Gastrocnemius medialis (tissue), 4 donors: ENCODE results near the gene ST6GALNAC6. TPM values are rescaled to one million over a fixed set of nuclear protein-coding genes. Genes with fewer than 3 reads are reported as not detected.

Experiments
- ATAC-seq, 2 donors: fragments of 150-250 bp; one replicate each; pipeline ENCODE4 v1.9.1; 2016
- DNase-seq, 2 donors: peaks; one replicate each; pipeline ENCODE4 v3.0.0-alpha.2; 2019
- H3K27ac ChIP-seq, 4 donors: fragments of 200-600 bp; sonication (generic); 1 replicate in 1 of 4; 2 replicates in 3 of 4; pipeline ENCODE4 v1.5.1; 2016 to 2018; ENCODE audit warnings: mild to moderate bottlenecking in 2 of 4, moderate library complexity in 1 of 4
- H3K27me3 ChIP-seq, 3 donors: fragments of 200-600 bp; sonication (generic) in 2 of 3; 1 replicate in 1 of 3; 2 replicates in 2 of 3; pipeline versions ENCODE4 v1.5.1 to v1.6.0; 2016 to 2019; ENCODE audit warnings: mild to moderate bottlenecking in 1 of 3, moderate library complexity in 1 of 3
- H3K36me3 ChIP-seq, 2 donors: fragments of 200-600 bp; sonication (generic) in 1 of 2; one replicate each; pipeline ENCODE4 v1.5.1; 2017 to 2018
- H3K4me1 ChIP-seq, 2 donors: fragments of 200-600 bp; sonication (generic) in 1 of 2; one replicate each; pipeline ENCODE4 v1.5.1; 2016 to 2017; ENCODE audit warnings: mild to moderate bottlenecking in 2 of 2
- H3K4me3 ChIP-seq, 4 donors: fragments of 200-600 bp; sonication (generic) in 3 of 4; 1 replicate in 1 of 4; 2 replicates in 3 of 4; pipeline ENCODE4 v1.5.1; 2016 to 2019; ENCODE audit warnings: mild to moderate bottlenecking in 2 of 4
- H3K9me3 ChIP-seq, 3 donors: fragments of 200-600 bp; sonication (generic) in 2 of 3; 1 replicate in 1 of 3; 2 replicates in 2 of 3; pipeline ENCODE4 v1.5.1; 2016 to 2019
- POLR2A ChIP-seq, 2 donors: fragments of 450-650 bp; IDR thresholded peaks; one replicate each; pipeline ENCODE4 v1.6.1; 2017; ENCODE audit warnings: antibody characterized with exemption in 2 of 2, mild to moderate bottlenecking in 2 of 2, moderate library complexity in 2 of 2
- in situ Hi-C, 4 donors: fragments of 200-750 bp; cut with MboI; loops; one replicate each; pipeline versions ENCODE4 v1.15.0 to v1.8.0; 2017; ENCODE audit warnings: low sequenced_read_pairs in 4 of 4
- intact Hi-C: fragments of 100-400 bp; cut with DNase I; formaldehyde crosslinking; loops from one replicate; pipeline ENCODE4 v1.15.1; 2023; ENCODE audit warnings: low total_unique reads
- total RNA-seq, 4 donors: library from RNA; depleted of rRNA; stranded (reverse); fragments of >200 nt; gene quantifications; one replicate each; pipeline versions ENCODE4 v1.1.0 to v1.2.3, GENCODE V29; 2016
- TF ChIP-seq, protein P1 (sequence below), 5 experiments: fragments of 450-650 bp in 3 of 5; fragments of 200-600 bp in 2 of 5; sonication (generic) in 2 of 5; IDR thresholded peaks in 4 of 5; conservative IDR thresholded peaks in 1 of 5; 1 replicate in 4 of 5; 2 replicates in 1 of 5; pipeline ENCODE4 v1.5.1; 2016 to 2019; ENCODE audit warnings: antibody characterized with exemption in 5 of 5, mild to moderate bottlenecking in 3 of 5, moderate library complexity in 3 of 5

ST6GALNAC6 gene
- total RNA-seq, 4 donors from 2014 or later: 46.7 to 69.3 (median 56.9) TPM

DNA sequence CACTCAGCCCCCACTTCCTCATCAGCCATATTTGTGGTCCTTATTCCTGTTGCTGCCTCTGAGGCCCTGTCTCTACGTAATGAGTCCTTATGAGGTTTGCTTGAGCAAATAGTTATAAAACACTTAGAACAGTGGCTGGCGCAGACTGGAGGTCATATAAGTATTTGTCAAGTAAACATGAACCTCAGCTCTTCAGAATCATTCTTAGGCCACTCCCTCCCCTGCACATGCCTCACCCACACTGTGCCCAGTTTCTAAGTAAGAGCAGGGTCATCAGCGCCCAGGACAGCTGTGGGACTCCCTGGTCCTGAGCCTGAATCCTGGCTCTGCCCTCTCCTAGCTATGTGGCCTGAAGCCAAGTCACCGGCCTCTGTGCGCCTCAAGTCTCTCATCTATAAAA, 13.5 kb upstream of the ST6GALNAC6 start:
- Histone ChIP-seq H3K36me3 (peaks cover 0 to 35% of the 10 kb centered on the region in 2 donors), H3K27me3 (no peaks in the 10 kb centered on the region), H3K27ac (no peak overlapping the region), H3K4me3 (no peak overlapping the region), H3K9me3 (no peaks in the 10 kb centered on the region), H3K4me1 (peaks cover 22 to 23% of the 10 kb centered on the region in 2 donors)
- in situ Hi-C loops (loop anchor here in 1 of 4 donors (25.0 kb wide), 1 partner anchor 676 kb away; no protein-coding TSS in a partner anchor), intact Hi-C loops (loop anchor here (10.0 kb wide), 1 partner anchor 688 kb away; no protein-coding TSS in a partner anchor)
- ATAC-seq (no peak), DNase-seq (no peak)
- TF ChIP-seq, protein P1, sequence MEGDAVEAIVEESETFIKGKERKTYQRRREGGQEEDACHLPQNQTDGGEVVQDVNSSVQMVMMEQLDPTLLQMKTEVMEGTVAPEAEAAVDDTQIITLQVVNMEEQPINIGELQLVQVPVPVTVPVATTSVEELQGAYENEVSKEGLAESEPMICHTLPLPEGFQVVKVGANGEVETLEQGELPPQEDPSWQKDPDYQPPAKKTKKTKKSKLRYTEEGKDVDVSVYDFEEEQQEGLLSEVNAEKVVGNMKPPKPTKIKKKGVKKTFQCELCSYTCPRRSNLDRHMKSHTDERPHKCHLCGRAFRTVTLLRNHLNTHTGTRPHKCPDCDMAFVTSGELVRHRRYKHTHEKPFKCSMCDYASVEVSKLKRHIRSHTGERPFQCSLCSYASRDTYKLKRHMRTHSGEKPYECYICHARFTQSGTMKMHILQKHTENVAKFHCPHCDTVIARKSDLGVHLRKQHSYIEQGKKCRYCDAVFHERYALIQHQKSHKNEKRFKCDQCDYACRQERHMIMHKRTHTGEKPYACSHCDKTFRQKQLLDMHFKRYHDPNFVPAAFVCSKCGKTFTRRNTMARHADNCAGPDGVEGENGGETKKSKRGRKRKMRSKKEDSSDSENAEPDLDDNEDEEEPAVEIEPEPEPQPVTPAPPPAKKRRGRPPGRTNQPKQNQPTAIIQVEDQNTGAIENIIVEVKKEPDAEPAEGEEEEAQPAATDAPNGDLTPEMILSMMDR (IDR thresholded peaks at IDR 0.05 in 4 of 5, conservative IDR thresholded peaks at IDR 0.05 in 1 of 5): no peak

DNA sequence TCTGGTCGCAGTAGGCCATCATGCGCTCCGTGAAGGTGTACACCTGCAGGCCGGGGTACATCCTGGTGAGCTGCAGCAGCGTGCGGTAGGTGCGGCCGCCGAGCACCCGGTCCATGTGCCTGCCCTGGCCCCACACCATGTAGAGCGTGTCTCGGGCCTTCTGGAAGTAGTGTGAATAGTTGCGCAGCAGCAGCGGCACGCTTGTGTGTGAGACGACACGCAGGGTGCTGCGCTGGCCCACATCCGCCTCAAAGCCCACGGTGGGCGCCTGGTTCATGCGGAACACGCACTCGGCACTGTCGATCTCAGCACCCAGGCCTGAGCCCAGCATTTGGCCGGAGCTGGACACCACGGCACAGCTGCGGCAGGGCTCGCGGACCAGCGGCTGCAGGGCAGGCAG, 12.9 kb upstream of the ST6GALNAC6 start:
- Histone ChIP-seq H3K27me3 (no peaks in the 10 kb centered on the region), H3K27ac (no peak overlapping the region), H3K9me3 (no peaks in the 10 kb centered on the region), H3K4me3 (no peak overlapping the region), H3K36me3 (peaks cover 0 to 36% of the 10 kb centered on the region in 2 donors), H3K4me1 (peaks cover 16 to 18% of the 10 kb centered on the region in 2 donors)
- ATAC-seq: no peak
- no peak for DNase-seq
- no peak for TF ChIP-seq POLR2A (IDR thresholded peaks at IDR 0.05)
- TF ChIP-seq, protein P1 (IDR thresholded peaks at IDR 0.05 in 4 of 5, conservative IDR thresholded peaks at IDR 0.05 in 1 of 5): no peak
- in situ Hi-C loops (loop anchor here in 1 of 4 donors (25.0 kb wide), 1 partner anchor 675 kb away; no protein-coding TSS in a partner anchor), intact Hi-C loops (loop anchor here (10.0 kb wide), 1 partner anchor 687 kb away; no protein-coding TSS in a partner anchor)

DNA sequence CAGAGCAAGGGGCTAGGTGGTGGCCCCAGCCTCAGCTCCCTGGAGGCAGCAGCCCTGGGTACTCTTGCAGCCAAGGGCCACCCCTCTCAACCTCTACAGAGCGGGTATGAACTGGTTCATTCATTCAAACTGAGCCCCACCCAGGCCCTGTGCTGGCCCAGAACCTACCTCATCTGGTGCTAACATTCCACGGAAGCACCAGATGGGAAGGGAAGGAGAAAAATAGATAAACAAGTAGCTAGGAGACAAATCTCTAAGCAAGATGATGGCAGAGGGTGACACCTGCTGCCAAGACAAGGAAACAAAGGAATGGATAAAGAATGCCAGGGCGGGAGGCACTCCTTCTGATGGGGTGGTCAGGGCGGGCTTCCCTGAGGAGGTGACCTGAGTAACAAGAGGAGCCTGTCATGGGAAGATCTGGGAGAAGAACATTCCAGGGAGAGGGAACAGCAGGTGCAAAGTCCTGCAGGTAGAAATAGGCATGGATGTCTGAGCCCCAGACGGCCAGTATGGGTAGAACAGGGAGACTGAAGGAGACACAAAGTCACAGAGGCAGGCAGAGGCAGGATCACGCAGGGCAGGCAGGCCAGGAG, 11.3 kb upstream of the ST6GALNAC6 start:
- no peaks in the 10 kb centered on the region for H3K9me3 ChIP-seq
- no peak for DNase-seq
- H3K27ac ChIP-seq: peak overlapping the region in 2 of 4 donors; percentile 52 to 58
- no peaks in the 10 kb centered on the region for H3K27me3 ChIP-seq
- intact Hi-C loops (loop anchor here (10.0 kb wide), 1 partner anchor 686 kb away; no protein-coding TSS in a partner anchor), in situ Hi-C loops (loop anchor here in 1 of 4 donors (25.0 kb wide), 1 partner anchor 673 kb away; no protein-coding TSS in a partner anchor)
- ATAC-seq: no peak
- H3K36me3 ChIP-seq: peaks cover 0 to 36% of the 10 kb centered on the region in 2 donors
- no peak for TF ChIP-seq POLR2A (IDR thresholded peaks at IDR 0.05)
- TF ChIP-seq, protein P1 (IDR thresholded peaks at IDR 0.05 in 4 of 5, conservative IDR thresholded peaks at IDR 0.05 in 1 of 5): no peak
- H3K4me1 ChIP-seq: peaks cover 7 to 12% of the 10 kb centered on the region in 2 donors
- no peak overlapping the region for H3K4me3 ChIP-seq

DNA sequence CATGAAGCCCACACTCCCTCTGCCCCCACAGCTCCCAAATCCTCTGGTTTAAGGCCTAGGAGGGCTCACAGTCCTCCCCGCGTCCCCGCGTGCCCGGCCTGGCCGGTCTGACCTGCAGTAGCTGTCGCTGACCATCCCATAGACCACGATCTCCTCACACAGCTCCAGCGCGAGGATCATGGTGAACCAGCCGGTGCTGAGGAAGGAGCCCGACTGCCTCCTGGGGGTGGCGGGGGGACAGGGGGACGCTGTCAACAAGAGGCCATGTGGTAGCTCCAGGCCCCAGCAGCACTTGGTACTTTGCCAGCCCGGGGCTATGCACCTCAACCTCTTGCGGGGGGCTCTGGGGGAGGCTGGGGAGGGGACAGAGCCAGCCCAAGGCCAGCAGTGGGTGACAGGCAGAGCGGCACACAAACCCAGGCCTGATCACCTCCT, 10.5 kb upstream of the ST6GALNAC6 start:
- Histone ChIP-seq H3K4me1 (peaks cover 4 to 6% of the 10 kb centered on the region in 2 donors), H3K36me3 (peaks cover 0 to 36% of the 10 kb centered on the region in 2 donors), H3K4me3 (no peak overlapping the region), H3K27me3 (no peaks in the 10 kb centered on the region), H3K9me3 (no peaks in the 10 kb centered on the region), H3K27ac (no peak overlapping the region)
- intact Hi-C loops (loop anchor here (10.0 kb wide), 1 partner anchor 685 kb away; no protein-coding TSS in a partner anchor), in situ Hi-C loops (loop anchor here in 1 of 4 donors (25.0 kb wide), 1 partner anchor 673 kb away; no protein-coding TSS in a partner anchor)
- TF ChIP-seq, protein P1 (IDR thresholded peaks at IDR 0.05 in 4 of 5, conservative IDR thresholded peaks at IDR 0.05 in 1 of 5): no peak
- TF ChIP-seq POLR2A (IDR thresholded peaks at IDR 0.05): no peak
- ATAC-seq: no peak
- DNase-seq: no peak
